HG03432 (cell line): ENCODE results near the gene MOCS1.

Source experiments
- ATAC-seq: cut with Tn5 transposase; IDR thresholded peaks from one replicate; pipeline ENCODE4 v1.9.1; 2021; ENCODE audit warnings: mild to moderate bottlenecking, moderate library complexity; ENCODE audit not compliant: unreplicated experiment

The MOCS1 gene

DNA sequence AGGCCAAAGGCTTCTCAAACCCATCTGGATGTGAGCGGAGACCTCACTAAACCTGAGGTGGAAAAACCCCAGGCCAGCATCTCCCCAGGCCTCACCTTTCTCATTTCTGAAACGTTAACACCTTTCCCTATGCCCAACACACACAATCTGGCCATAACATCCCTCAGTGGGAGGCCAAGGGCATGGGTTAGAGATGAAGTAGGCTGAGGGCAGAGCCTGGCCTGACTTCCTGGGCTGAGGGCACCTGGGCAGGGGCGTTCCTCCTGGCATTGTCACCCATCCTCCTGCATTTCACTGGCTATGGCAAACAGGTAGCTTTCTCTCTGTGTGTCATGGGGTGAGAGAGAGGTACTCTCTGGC is 8.4 kb downstream of the MOCS1 start:
- ATAC-seq: no peak

DNA sequence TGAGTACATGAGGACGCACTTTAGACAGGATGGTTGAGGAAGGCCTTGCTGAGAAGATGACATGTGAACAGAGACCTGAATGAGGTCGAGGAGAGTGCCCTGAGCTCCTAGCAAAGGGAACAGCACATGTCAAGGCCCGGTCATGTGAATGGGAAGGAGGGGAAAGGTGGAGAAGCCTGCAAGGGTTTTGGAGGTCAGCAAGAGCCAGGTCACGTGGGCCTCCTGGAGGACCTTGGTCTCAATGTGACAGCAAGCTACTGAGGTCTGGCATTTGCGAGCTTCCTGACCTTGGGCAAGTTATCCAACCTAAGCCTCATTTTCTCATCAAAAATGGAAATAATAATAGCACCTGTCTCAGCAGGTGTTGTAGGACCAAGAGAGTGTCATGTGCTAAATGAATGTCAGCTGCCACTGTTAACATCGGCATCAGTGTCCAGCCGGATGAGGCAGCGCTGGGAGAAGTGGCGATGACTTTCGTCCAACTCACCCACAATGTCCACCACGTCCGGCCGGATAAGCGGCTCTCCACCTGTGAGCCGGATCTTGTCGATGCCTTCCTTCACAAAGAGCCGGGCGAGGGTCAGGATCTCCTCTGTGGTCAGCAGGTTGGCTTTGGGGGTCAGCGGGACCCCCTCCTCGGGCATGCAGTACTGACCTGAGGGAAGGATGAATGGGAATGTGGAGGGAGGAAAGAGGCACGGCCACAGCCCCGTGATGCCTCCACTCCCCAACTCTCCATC is 8.9 kb downstream of the MOCS1 start:
- ATAC-seq: no peak

DNA sequence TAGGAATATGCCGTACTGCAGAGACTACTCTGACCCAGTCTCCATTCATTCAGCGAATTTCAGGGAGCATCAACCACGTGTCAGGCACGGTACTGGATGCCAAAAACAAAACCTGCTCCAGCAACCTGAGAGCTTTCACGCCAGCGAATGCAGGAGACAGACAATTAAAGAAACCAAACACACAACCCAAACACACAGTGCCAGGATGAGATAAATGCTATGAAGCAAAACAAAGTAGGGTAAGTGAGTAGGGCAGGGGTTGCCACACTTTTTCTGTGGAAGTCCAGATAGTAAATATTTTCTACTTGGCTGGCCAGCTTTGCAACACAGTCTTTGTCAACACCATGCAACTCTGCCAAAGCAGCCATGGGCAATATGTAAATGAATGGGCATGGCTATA is 10.0 kb downstream of the MOCS1 start:
- no peak for ATAC-seq

GRCh38 chr6:39923861-39924260 is 10.4 kb downstream of the MOCS1 start:
- ATAC-seq: no peak

- no peak for ATAC-seq
These were observed 10.9 kb downstream of the MOCS1 start for GRCh38 chr6:39923394-39923793.

DNA sequence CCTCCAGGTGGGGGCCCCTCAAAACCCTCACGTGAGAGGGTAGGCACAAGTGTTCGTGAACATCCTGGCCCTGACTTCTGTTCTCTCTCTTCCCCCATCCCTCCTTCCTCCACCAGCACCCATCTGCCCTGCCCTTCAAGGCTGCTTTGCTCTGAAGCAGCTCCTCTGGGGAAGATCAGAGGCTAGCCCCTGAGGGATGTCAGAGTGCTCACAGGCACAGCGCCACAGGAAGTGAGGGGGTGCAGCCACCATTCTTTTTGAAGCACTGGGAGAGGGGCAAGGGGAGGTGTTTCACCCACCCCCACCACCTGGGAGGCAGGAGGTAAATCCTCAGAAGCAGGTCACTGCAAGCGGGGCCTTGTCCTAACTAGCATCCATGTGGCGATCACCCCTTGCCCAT is 11.4 kb downstream of the MOCS1 start:
- ATAC-seq: no peak

DNA sequence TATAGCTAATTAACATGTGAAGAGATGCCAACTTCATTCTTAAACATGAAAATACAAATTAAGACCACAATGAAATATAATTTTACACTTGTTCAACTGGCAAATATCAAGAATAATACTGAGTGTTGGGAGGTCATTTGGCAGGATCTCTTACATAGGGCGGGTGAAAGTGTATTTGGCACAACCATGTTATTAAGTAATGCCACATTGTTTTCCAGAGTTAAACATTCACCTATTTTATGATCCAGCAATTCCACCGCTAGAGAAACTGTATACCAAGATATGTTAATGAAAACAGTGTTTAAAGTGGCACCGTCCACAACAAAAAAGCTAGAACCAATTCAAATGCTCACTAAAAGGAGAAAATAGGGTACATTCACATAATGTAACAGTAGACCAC is 14.1 kb downstream of the MOCS1 start:
- no peak for ATAC-seq

GRCh38 chr6:39918831-39919230 is 15.4 kb downstream of the MOCS1 start:
- ATAC-seq: no peak

DNA sequence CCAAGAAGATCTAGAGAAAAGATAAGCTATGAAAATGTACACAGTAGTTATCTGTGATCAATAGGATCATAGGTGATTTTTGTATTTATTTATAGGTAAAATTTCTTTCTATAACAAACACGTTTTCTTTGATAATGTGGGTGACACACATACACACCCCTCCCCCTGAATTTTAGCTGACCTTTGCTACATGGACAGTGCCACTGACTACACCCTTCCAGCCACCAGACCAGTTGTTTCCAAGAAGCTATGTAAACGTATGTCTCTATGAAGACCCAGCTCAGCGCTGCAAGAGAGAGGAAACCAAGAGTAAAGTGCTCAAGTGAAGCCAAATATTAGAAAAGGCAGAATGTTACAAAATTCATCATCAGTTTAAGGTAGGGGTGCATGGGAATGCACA is 16.3 kb downstream of the MOCS1 start:
- no peak for ATAC-seq

- no peak for ATAC-seq
These were observed 16.9 kb downstream of the MOCS1 start for GRCh38 chr6:39917329-39917728.

DNA sequence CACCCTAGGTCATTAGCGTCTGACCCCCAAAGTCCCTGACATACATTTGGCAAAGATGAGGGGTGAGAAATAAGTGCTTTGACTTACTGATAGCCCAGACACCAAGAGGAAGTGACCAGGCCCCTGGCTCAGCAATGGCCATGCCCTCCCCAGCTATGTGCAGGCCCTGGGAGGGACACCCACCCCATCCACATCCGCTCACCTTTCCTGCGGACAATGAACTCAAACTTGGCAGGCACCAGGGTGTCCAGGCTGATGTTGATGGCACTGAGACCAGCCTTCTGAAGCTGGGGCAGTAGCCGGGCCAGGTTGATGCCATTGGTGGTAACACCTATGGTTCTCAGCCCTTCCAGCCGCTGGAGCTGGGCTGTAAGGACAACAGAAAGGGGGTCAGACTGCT is 18.4 kb downstream of the MOCS1 start:
- no peak for ATAC-seq

GRCh38 chr6:39914239-39914638 is 20.0 kb downstream of the MOCS1 start:
- no peak for ATAC-seq

GRCh38 chr6:39913391-39913916 is 20.8 kb downstream of the MOCS1 start:
- no peak for ATAC-seq

- ATAC-seq: no peak
These were observed 21.8 kb downstream of the MOCS1 start for GRCh38 chr6:39912446-39912845.

GRCh38 chr6:39911513-39912125 is 22.6 kb downstream of the MOCS1 start:
- no peak for ATAC-seq

GRCh38 chr6:39910744-39911143 is 23.5 kb downstream of the MOCS1 start:
- no peak for ATAC-seq

DNA sequence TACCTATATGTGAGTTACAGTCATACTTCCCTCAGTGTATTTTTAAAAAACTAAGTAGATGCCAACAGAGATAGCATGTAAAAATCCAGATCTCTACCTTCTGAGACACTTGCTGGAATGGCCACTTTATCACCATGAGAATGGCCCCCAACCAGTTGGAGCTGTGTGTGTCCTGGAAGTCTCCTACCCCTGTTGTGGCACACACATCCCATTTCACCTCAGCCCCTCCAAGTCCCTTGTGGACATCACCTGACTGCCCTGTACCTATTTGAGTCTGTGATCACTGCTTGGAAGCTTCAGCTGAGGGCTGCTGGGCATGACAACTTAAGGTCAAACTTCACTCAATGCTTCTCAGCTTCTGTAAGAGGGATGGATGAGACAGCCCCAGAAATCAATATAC is 24.1 kb downstream of the MOCS1 start:
- ATAC-seq: no peak

DNA sequence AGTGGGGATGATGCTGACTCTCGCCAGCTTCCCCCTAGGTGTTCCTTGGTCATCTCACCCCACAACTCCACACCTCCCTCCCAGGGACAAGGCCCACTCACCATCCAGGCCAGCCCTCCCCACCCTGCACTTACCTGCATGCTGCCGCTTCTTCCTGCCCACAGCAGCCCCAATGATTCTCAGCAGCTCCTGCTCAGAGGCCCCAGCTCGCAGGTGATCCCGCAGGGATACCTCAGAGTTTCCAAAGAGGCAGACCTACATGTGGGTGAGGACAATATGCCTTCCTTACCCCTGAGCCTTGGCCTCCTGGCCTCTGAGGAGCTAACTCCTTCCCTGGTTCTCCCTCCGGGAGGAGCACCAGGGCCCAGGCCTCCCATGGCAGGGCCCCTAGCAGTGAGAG is 24.6 kb downstream of the MOCS1 start:
- ATAC-seq: no peak

GRCh38 chr6:39908838-39909583 is 25.3 kb downstream of the MOCS1 start:
- ATAC-seq: no peak

GRCh38 chr6:39907871-39908575 is 26.2 kb downstream of the MOCS1 start:
- no peak for ATAC-seq

GRCh38 chr6:39906318-39906761 is 27.9 kb downstream of the MOCS1 start:
- ATAC-seq: no peak
